GM11168 (cell line): ENCODE data around the gene ADGRF3.
"Not testable (repeated sequence)": the region's sequence is repeated elsewhere in the genome, so short reads cannot be mapped to it uniquely, and the experiment has no call there.

ENCODE experiments used
- in situ Hi-C: fragments of 300-500 bp; cut with MboI; formaldehyde crosslinking; loops from one replicate; pipeline ENCODE4 v1.12.0; 2022; ENCODE audit warnings: low sequenced_read_pairs; ENCODE audit not compliant: unreplicated experiment

ADGRF3 gene

GRCh38 chr2:26351375-26352090 lies 4.9 kb upstream of the ADGRF3 start:
- in situ Hi-C loops = no loop called here

DNA sequence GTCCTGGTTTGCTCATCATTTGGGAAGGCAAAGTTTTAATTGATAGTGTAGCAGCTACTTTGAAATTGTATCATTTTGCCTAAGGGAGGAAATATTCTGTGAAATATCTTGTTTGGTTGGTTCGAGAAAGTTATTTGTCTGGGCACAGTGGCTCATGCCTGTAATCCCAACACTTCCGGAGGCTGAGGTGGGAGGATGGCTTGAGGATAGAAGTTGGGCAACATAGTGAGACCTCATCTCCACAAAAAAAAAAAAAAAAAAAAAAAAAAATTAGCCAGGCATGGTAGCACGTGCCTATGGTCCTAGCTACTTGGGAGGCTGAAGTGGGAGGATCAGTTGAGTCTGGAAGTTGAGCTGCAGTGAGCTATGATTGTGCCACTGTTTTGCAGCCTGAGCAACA lies 3.1 kb upstream of the ADGRF3 start:
- in situ Hi-C loops = no loop called here

- in situ Hi-C loops = no loop called here
Measured at GRCh38 chr2:26347286-26347865, 787 bp upstream of the ADGRF3 start.

GRCh38 chr2:26345545-26346453 lies 790 bp downstream of the ADGRF3 start, which contains the start of gene SELENOI:
TSS of gene SELENOI (plus strand) at chr2:26346143. CDS start at chr2:26346233, 90 bp downstream.
- in situ Hi-C loops = no loop called here

GRCh38 chr2:26345283-26345544 lies 1.4 kb downstream of the ADGRF3 start:
- in situ Hi-C loops = no loop called here

DNA sequence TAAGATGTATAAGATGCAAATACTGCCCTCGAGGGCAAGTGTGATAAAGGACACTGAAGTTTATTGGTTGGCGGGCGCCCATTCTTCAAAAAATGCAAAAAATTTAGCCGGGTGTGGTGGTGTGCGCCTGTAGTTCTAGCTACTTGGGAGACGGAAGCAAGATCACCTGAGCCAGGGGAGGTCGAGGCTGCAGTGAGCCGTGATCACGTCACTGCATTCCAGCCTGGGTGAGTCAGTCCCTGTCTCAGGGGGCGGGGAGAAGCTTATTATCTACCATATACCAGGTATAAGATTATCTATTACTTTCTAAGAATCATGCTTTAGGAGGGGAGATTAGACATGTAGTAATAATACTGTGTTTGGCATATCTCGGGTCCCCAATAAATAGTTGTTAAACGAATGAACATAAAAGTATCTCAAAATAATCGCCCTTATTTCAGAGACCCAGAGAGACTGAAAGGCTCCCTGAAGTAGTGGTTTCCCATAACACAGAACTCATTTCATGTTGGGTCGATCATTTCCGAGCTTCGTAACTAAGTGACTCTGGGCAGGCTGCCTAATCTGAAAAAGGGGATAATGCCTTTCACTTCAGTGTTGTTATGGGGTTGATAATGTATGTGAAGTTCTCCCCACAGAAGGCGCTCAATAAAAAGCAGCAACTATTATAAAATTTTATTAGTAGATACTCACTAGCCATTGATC lies 1.9 kb downstream of the ADGRF3 start:
- in situ Hi-C loops = no loop called here

DNA sequence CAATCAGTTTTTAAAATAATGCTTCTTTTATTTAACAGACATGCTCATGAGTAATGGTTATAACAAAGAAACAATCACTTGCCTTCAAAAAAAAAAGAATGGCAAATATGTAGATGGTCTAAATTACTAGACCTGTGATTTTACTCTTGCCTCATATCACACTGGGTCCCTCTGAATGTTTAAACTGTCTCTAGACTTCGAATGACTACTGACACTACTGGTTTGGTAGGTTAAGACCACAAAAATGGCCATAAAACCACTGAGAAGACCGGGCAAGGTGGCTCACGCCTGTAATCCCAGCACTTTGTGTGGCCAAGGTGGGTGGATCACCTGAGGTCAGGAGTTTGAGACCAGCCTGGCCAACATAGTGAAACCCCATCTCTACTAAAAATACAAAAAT lies 5.8 kb downstream of the ADGRF3 start:
- in situ Hi-C loops = no loop called here

- in situ Hi-C loops = no loop called here
Measured at GRCh38 chr2:26337298-26337697, 9.3 kb downstream of the ADGRF3 start.

- in situ Hi-C loops = no loop called here
Measured at GRCh38 chr2:26336719-26337118, 9.9 kb downstream of the ADGRF3 start.

- in situ Hi-C loops = no loop called here
Measured at GRCh38 chr2:26335231-26335630, 11.4 kb downstream of the ADGRF3 start.

DNA sequence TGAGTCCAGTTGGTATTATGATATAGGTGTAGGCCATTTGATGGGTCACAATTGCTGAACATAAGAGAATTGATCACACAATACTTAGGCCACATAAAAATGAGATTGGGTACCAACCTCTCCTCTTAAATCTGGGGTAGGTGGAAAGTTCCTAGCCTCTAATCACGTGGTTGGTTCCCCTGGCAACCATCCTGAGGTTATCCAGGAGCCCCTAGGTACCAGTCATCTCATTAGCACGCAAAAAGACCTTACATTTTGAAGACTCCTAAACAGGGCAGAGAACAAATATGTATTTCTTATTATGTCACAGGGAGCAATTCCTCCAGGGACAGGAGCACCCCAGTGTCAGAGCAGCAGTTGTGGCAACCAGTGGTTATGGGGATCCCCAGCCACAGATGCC lies 13.3 kb downstream of the ADGRF3 start:
- in situ Hi-C loops = no loop called here

- in situ Hi-C loops = not testable (repeated sequence)
Measured at GRCh38 chr2:26331321-26331720, 15.3 kb downstream of the ADGRF3 start.

- in situ Hi-C loops = no loop called here
Measured at GRCh38 chr2:26330604-26331003, 16.0 kb downstream of the ADGRF3 start.

- in situ Hi-C loops = no loop called here
Measured at GRCh38 chr2:26330114-26330549, 16.5 kb downstream of the ADGRF3 start.

DNA sequence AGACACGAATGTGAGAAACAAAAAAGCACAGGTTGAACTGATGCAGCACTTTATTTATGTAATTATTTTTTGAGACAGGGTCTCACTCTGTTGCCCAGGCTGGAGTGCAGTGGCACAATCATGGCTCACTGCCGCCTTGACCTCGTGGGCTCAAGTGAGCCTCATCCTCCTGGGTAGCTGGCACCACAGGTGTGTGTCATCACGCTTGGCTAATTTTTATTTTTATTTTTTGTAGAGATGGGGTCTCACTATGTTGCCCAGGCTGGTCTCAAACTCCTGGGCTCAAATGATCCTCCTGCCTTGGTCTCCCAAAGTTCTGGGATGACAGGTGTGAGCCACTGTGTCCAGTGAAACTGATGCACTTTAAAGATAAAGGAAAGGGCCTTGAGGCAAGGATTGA lies 17.5 kb downstream of the ADGRF3 start:
- in situ Hi-C loops = not testable (repeated sequence)

- in situ Hi-C loops = no loop called here
Measured at GRCh38 chr2:26327291-26328272, 19.0 kb downstream of the ADGRF3 start.

DNA sequence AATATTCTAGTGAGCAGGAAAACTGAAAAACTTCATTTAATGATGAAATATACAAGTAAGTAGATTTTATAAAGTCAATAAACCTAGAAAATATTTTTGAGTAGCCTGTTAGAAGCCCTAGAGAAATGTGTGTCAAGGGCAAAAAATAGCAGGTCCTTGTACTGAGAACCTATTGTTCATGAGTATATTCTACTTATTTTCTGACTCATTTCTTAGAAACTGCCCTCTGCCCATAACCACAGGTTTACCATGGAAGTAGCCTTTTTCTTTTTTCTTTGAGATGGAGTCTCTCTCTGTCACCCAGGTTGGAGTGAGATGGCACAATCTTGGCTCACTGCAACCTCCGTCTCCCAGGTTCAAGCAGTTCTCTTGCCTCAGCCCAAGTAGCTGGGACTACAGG lies 20.1 kb downstream of the ADGRF3 start:
- in situ Hi-C loops = no loop called here

GRCh38 chr2:26325851-26326250 lies 20.7 kb downstream of the ADGRF3 start:
- in situ Hi-C loops = no loop called here

DNA sequence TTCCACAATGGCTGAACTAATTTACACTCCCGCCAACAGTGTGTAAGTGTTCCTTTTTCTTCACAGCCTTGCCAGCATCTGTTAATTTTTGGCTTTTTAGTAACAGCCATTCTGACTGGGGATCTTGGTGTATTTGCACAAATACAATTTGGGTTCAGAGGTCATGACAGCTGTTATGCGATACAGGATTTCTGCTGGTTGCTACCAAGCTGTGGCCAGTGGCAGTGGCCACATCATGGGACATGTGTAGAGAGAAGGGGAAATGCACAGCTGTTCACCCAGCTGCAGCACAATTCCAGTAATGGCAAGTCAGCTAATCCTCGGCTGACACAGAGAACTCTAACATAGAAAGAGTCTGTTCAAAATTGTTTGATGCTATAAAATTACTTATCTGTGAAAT lies 21.7 kb downstream of the ADGRF3 start:
- in situ Hi-C loops = no loop called here

GRCh38 chr2:26324479-26324878 lies 22.1 kb downstream of the ADGRF3 start:
- in situ Hi-C loops = not testable (repeated sequence)
